HG03558 (cell line): ENCODE measurements around the gene MMP1.

ENCODE experiments used
- ATAC-seq: cut with Tn5 transposase; IDR thresholded peaks from one replicate; pipeline ENCODE4 v1.9.1; 2021; ENCODE audit warnings: moderate number of reproducible peaks; ENCODE audit not compliant: unreplicated experiment; ENCODE audit errors: extremely low read depth

The MMP1 gene

GRCh38 chr11:102798012-102798746 is at the start of gene MMP1:
TSS of gene MMP1 (minus strand) at chr11:102798160. CDS start at chr11:102798092, 68 bp downstream.
- ATAC-seq = no peak

- no peak for ATAC-seq
Observed at GRCh38 chr11:102846292-102846691, 48.3 kb upstream of the MMP1 start.

- no peak for ATAC-seq
Observed at GRCh38 chr11:102843489-102843888, 45.5 kb upstream of the MMP1 start, which contains the start of gene MMP3. TSS of gene MMP3 (minus strand) at chr11:102843609. CDS start at chr11:102843546, 63 bp downstream.

- no peak for ATAC-seq
Observed at GRCh38 chr11:102842930-102843329, 45.0 kb upstream of the MMP1 start.

GRCh38 chr11:102840018-102840417 is 42.1 kb upstream of the MMP1 start:
- no peak for ATAC-seq

- ATAC-seq = no peak
Observed at GRCh38 chr11:102837646-102838045, 39.7 kb upstream of the MMP1 start.

- ATAC-seq = no peak
Observed at GRCh38 chr11:102837156-102837555, 39.2 kb upstream of the MMP1 start.

- ATAC-seq = no peak
Observed at GRCh38 chr11:102836290-102836875, 38.4 kb upstream of the MMP1 start.

GRCh38 chr11:102833731-102834130 is 35.8 kb upstream of the MMP1 start:
- no peak for ATAC-seq

GRCh38 chr11:102832612-102833011 is 34.7 kb upstream of the MMP1 start:
- ATAC-seq = no peak

- ATAC-seq = no peak
Observed at GRCh38 chr11:102831489-102832440, 33.8 kb upstream of the MMP1 start.

- ATAC-seq = no peak
Observed at GRCh38 chr11:102831128-102831488, 33.1 kb upstream of the MMP1 start.

- no peak for ATAC-seq
Observed at GRCh38 chr11:102830001-102830727, 32.2 kb upstream of the MMP1 start.

GRCh38 chr11:102829316-102830000 is 31.5 kb upstream of the MMP1 start:
- no peak for ATAC-seq

GRCh38 chr11:102824556-102824955 is 26.6 kb upstream of the MMP1 start:
- ATAC-seq = no peak

- ATAC-seq = no peak
Observed at GRCh38 chr11:102819491-102819890, 21.5 kb upstream of the MMP1 start.

GRCh38 chr11:102813484-102813883 is 15.5 kb upstream of the MMP1 start:
- no peak for ATAC-seq

- no peak for ATAC-seq
Observed at GRCh38 chr11:102812188-102812587, 14.2 kb upstream of the MMP1 start.

- no peak for ATAC-seq
Observed at GRCh38 chr11:102810950-102811660, 13.1 kb upstream of the MMP1 start.
